Measurements from ENCODE around the gene THAP3.
"Not testable (repeated sequence)": the region's sequence is repeated elsewhere in the genome, so short reads cannot be mapped to it uniquely, and the experiment has no call there.

THAP3 gene

GRCh38 chr1:6599141-6599975, 25.3 kb upstream of the THAP3 start:
- no peak for DNase-seq (ENCODE audit: low spot score)
- TF ChIP-seq, protein P1, sequence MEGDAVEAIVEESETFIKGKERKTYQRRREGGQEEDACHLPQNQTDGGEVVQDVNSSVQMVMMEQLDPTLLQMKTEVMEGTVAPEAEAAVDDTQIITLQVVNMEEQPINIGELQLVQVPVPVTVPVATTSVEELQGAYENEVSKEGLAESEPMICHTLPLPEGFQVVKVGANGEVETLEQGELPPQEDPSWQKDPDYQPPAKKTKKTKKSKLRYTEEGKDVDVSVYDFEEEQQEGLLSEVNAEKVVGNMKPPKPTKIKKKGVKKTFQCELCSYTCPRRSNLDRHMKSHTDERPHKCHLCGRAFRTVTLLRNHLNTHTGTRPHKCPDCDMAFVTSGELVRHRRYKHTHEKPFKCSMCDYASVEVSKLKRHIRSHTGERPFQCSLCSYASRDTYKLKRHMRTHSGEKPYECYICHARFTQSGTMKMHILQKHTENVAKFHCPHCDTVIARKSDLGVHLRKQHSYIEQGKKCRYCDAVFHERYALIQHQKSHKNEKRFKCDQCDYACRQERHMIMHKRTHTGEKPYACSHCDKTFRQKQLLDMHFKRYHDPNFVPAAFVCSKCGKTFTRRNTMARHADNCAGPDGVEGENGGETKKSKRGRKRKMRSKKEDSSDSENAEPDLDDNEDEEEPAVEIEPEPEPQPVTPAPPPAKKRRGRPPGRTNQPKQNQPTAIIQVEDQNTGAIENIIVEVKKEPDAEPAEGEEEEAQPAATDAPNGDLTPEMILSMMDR (IDR thresholded peaks at IDR 0.05; ENCODE audit: extremely low read depth, missing control alignments) = no peak

DNA sequence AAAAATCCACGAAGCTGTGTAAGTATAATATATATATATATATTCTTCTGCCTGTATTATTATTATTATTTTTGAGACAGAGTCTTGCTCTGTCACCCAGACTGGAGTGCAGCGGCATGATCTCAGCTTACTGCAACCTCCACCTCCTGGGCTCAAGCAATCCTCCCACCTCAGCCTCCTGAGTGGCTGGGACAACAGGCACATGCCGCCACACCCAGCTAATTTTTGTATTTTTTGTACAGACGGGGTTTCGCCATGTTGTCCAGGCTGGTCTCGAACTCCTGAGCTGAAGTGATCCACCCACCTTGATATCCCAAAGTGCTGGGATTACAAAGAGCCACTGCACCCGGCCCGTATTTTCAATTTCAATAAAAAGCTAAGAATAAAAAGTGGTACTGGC, 24.7 kb upstream of the THAP3 start:
- DNase-seq (ENCODE audit: low spot score) = not testable (repeated sequence)

DNA sequence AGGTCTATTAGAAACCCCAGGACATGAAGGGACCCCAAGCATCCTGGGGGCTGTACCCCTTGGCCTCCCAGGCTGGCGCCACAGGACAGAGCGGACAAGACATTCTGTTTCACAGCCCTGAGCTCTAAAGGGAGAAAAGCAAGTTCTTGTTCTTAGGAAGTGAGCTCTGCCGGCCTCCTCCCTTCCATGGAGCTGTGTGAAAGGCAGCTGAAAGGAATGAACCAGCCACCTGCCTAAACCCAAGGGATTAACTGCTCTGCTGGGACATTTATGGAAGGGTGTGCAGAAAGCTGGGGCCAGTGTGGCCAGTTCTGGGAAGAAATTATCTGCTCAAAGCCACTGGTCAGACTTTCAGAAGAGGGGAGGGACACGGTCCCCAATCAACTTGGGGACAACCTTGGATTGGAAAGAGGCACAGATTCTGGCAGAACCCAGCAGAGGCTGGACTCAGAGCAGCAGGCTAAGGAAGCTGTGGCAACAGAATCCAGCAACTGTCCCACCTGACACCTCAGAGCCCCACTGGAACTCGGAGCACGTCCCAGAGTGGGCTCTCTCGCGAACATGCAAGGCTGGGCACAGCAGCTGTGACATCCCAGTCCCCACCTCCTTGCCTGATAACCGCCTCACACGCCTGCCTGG, 24.1 kb upstream of the THAP3 start:
- DNase-seq (ENCODE audit: low spot score) = no peak
- TF ChIP-seq, protein P1 (IDR thresholded peaks at IDR 0.05; ENCODE audit: extremely low read depth, missing control alignments) = no peak

DNA sequence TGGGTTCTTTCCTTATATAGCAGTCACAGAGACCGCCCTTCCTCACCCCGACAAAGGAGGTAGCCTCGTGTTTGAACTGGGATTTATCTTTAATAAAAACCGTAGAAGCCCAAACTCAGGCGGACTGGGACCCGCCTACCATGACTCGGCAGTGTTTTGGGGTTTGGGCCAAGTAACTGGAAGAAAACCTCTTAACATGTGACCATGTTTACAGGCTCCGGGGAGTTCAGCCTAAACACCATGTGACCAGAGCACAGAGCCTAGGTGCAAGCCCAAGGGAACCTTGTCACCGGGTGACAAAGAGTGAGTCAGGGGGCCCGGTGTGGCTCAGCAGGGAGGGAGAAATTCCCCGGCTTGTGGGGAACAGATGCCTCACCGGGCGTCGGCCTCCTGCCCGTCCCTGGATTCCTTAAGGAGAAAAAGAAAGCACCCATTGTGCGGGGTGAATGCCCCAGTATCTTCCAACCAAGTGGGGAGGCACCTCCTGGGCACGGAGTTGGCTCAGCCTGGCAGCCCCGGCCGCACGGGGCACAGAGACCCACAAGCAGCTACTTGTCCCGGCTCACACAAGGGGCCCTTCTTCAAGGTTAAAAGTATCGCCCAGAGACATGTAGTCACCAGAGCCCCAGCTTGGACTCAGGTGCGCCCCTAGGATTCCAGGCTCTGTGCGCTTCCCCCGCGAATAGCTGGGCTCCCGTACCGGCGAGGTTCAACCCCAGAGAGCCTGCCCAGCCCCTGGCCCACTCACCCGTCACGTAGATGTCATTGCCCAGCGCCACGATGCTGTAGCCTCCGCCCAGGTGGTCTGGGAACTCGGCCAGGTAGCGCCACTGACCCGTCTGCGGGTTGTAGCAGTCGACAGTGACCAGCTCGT, 23.4 kb upstream of the THAP3 start:
- DNase-seq (ENCODE audit: low spot score) = peak; percentile 80
- TF ChIP-seq, protein P1 (IDR thresholded peaks at IDR 0.05; ENCODE audit: extremely low read depth, missing control alignments) = no peak

DNA sequence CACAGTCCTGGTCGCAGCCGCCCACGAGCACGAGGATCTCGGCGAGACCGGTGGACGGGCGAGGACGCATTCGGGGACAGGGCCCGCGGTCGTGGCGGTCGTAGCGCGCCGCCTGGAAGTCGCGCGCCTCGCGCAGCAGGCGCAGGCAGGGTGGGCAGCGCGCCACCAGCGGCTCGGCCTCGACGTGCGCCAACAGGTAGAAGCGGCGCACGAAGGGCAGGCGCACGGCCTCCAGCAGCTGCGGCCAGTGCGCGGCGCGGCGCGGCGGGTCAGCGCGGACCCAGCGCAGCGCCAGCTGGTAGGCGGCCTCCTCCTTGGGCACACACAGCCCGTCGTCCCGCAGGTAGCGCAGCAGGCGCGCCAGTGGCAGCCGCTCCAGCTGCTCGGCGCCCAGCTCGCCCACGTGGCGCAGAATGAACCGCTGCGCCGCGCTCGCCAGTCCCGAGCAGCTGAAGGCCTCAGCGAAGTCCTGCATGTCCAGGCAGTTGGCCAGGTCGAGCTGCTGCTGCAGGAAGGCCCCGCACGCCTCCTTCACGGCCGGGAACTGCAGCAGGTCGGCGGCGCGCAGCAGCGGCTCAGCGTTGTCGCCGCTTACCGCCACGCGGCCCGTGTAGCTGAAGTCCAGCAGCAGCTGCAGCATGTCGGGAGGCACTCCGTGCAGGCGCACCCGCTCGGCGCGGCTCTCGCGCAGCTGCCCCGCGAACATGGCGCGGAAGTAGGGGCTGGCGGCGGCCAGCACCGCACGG, 22.6 kb upstream of the THAP3 start:
- TF ChIP-seq, protein P1 (IDR thresholded peaks at IDR 0.05; ENCODE audit: extremely low read depth, missing control alignments) = no peak
- peak; percentile 81 for DNase-seq (ENCODE audit: low spot score)

DNA sequence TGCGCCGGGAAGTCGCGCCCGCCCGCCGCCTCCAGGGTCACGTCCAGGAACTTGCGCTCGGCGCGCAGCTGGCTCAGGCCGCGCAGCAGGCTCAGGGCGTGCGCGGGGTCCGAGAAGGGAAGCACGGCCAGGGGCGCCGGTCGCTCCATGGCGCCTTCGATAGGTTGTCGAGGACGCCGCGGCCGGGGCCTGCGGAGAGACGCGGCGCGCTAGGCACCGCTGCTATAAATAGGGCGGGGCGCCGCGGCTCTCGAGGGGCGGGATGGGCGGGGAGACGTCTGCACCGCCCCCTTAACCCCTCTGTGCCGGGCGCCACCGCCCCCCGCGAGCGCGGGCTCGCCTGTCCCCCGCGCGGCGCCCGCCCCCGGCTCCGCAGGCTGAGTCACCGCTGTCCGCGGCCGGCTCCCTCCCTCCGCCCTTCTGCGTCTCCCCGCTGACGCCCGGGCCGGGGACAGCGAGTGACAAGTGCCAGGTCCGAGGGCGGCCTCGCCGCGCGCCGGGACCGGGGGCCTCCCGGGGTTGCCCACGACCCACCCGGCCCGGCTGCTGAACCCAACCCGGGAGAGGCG, 21.9 kb upstream of the THAP3 start, which contains the start of gene KLHL21:
Gene KLHL21, minus strand, starts transcription at position 201 of the 569 bp plus-strand sequence. Its CDS starts 52 bp downstream, at position 149.
- TF ChIP-seq, protein P1 (IDR thresholded peaks at IDR 0.05; ENCODE audit: extremely low read depth, missing control alignments) = no peak
- peak; percentile 96 for DNase-seq (ENCODE audit: low spot score)
